Measurements from ENCODE around the gene IDNK.

IDNK gene

GRCh38 chr9:83649515-83649914 is 26.6 kb downstream of the IDNK start:
- DNase-seq (ENCODE audit: low read depth) = no peak
- no peak for TF ChIP-seq CTCF (conservative IDR thresholded peaks at IDR 0.05; ENCODE audit: low read depth, low read length)

GRCh38 chr9:83651558-83651957 is 28.6 kb downstream of the IDNK start:
- H3K4me3 ChIP-seq (ENCODE audit: low read depth, low read length) = no peak overlapping the region
- no peak for DNase-seq (ENCODE audit: low read depth)
- TF ChIP-seq CTCF (conservative IDR thresholded peaks at IDR 0.05; ENCODE audit: low read depth, low read length) = no peak

More at GRCh38 chr9:83649515-83649914, 26.6 kb downstream of the IDNK start:
- H3K4me3 ChIP-seq (ENCODE audit: low read depth, low read length) = no peak overlapping the region

GRCh38 chr9:83652433-83652832 is 29.5 kb downstream of the IDNK start:
- no peak for DNase-seq (ENCODE audit: low read depth)
- H3K4me3 ChIP-seq (ENCODE audit: low read depth, low read length) = no peak overlapping the region
- no peak for TF ChIP-seq CTCF (conservative IDR thresholded peaks at IDR 0.05; ENCODE audit: low read depth, low read length)

GRCh38 chr9:83655433-83655832 is 32.5 kb downstream of the IDNK start:
- TF ChIP-seq CTCF (conservative IDR thresholded peaks at IDR 0.05; ENCODE audit: low read depth, low read length) = no peak
- no peak overlapping the region for H3K4me3 ChIP-seq (ENCODE audit: low read depth, low read length)
- no peak for DNase-seq (ENCODE audit: low read depth)

- no peak overlapping the region for H3K4me3 ChIP-seq (ENCODE audit: low read depth, low read length)
- DNase-seq (ENCODE audit: low read depth) = no peak
These were observed 33.2 kb downstream of the IDNK start for GRCh38 chr9:83656032-83656680.

GRCh38 chr9:83656952-83657351 is 34.0 kb downstream of the IDNK start:
- DNase-seq (ENCODE audit: low read depth) = no peak
- H3K4me3 ChIP-seq (ENCODE audit: low read depth, low read length) = no peak overlapping the region
- TF ChIP-seq CTCF (conservative IDR thresholded peaks at IDR 0.05; ENCODE audit: low read depth, low read length) = no peak

More at GRCh38 chr9:83656032-83656680, 33.2 kb downstream of the IDNK start:
- TF ChIP-seq CTCF (conservative IDR thresholded peaks at IDR 0.05; ENCODE audit: low read depth, low read length) = no peak

GRCh38 chr9:83662933-83663332 is 40.0 kb downstream of the IDNK start:
- DNase-seq (ENCODE audit: low read depth) = no peak
- no peak for TF ChIP-seq CTCF (conservative IDR thresholded peaks at IDR 0.05; ENCODE audit: low read depth, low read length)
- H3K4me3 ChIP-seq (ENCODE audit: low read depth, low read length) = no peak overlapping the region
